HCT116 (cell line): Measurements from ENCODE around the gene WDR19. TPM values are rescaled to one million over a fixed set of nuclear protein-coding genes. Genes with fewer than 3 reads are reported as not detected.

Source experiments
- ATAC-seq: fragments of 200-7000 bp; cut with Tn5 transposase; 2 replicates; pipeline ENCODE4 v1.9.1; 2020; ENCODE audit warnings: mild to moderate bottlenecking, moderate library complexity
- BruUV-seq: library from RNA; stranded (reverse); fragments of 400-500 nt; replicated peaks from 2 replicates; lab custom pipeline; 2021; lab: Mats Ljungman, UMichigan
- CTCF ChIA-PET: fragments of 300-600 bp; sonication (Branson Sonifier 250); formaldehyde crosslinking; loops from one replicate; lab custom pipeline; 2021; ENCODE audit warnings: antibody characterized with exemption; lab: Charles Lee
- POLR2A ChIA-PET: fragments of 300-600, 350-600 bp; sonication (Branson Sonifier 250); formaldehyde crosslinking; loops from one replicate; lab custom pipeline; 2021; ENCODE audit warnings: antibody characterized with exemption; lab: Charles Lee
- RAD21 ChIA-PET, 2 experiments: fragments of 300-600 bp; sonication (Branson Sonifier 250); formaldehyde crosslinking; loops; one replicate each; lab custom pipeline; 2023; ENCODE audit warnings: low total read pairs in 2 of 2; ENCODE audit not compliant: uncharacterized antibody in 2 of 2, unreplicated experiment in 2 of 2, low non-redundant PET in 1 of 2; lab: Charles Lee
- DNase-seq: peaks from one replicate; pipeline ENCODE4 v3.0.0-alpha.2; 2010; ENCODE audit warnings: low read depth, low spot score
- H2AFZ ChIP-seq: fragments of 200-600 bp; shearing (Covaris generic), sonication (generic); 2 replicates; pipeline ENCODE4 v1.6.1; 2017; ENCODE audit warnings: low read depth, mixed run types, mixed read lengths, antibody characterized with exemption, low read length; ENCODE audit not compliant: poor library complexity, severe bottlenecking
- H3K27ac ChIP-seq: 2 replicates; pipeline ENCODE4 v1.5.1; 2012; ENCODE audit warnings: low read depth, low read length
- H3K27me3 ChIP-seq: fragments of 200-600 bp; sonication (generic); 2 replicates; pipeline ENCODE4 v1.6.1; 2016; ENCODE audit warnings: mixed run types, low read length, mixed read lengths; ENCODE audit not compliant: insufficient read depth
- H3K36me3 ChIP-seq, 2 experiments: fragments of 200-500 bp in 1 of 2; fragments of 200-600 bp in 1 of 2; sonication (Bioruptor generic) in 1 of 2; sonication (generic) in 1 of 2; 2 replicates each; pipeline versions ENCODE4 v1.5.1 to v1.6.1; 2014 to 2016; ENCODE audit warnings: low read length in 2 of 2, inconsistent platforms in 1 of 2, mixed read lengths in 1 of 2, mixed run types in 1 of 2; ENCODE audit not compliant: insufficient read depth in 2 of 2, control insufficient read depth in 1 of 2
- H3K4me1 ChIP-seq, 2 experiments: fragments of 200-600 bp in 1 of 2; sonication (generic) in 1 of 2; 2 replicates each; pipeline versions ENCODE4 v1.5.1 to v1.6.1; 2012 to 2017; ENCODE audit warnings: low read length in 2 of 2, inconsistent platforms in 1 of 2, mild to moderate bottlenecking in 1 of 2, mixed read lengths in 1 of 2, mixed run types in 1 of 2, moderate library complexity in 1 of 2; ENCODE audit not compliant: insufficient read depth in 2 of 2, control insufficient read depth in 1 of 2
- H3K4me2 ChIP-seq: fragments of 200-600 bp; sonication (generic); 2 replicates; pipeline ENCODE4 v1.6.1; 2017; ENCODE audit warnings: mixed run types, low read length, mixed read lengths
- H3K4me3 ChIP-seq, 2 experiments: fragments of 200-600 bp in 1 of 2; sonication (generic) in 1 of 2; replicated peaks in 1 of 2; 2 replicates each; pipeline ENCODE4 v1.5.1; 2011 to 2016; ENCODE audit warnings: low read length in 2 of 2, control low read depth in 1 of 2, low read depth in 1 of 2, mild to moderate bottlenecking in 1 of 2, mixed read lengths in 1 of 2, mixed run types in 1 of 2
- H3K79me2 ChIP-seq: fragments of 200-600 bp; sonication (generic); 2 replicates; pipeline ENCODE4 v1.6.1; 2017; ENCODE audit warnings: mild to moderate bottlenecking, mixed run types, low read length, moderate library complexity, mixed read lengths; ENCODE audit not compliant: insufficient read depth
- H3K9ac ChIP-seq: fragments of 200-600 bp; sonication (generic); 2 replicates; pipeline ENCODE4 v1.6.1; 2016; ENCODE audit warnings: low read length, mixed read lengths
- H3K9me2 ChIP-seq: fragments of 200-600 bp; sonication (generic), shearing (Covaris generic); 2 replicates; pipeline ENCODE4 v1.6.1; 2017; ENCODE audit warnings: mixed run types, mild to moderate bottlenecking, moderate library complexity; ENCODE audit not compliant: insufficient read depth
- H3K9me3 ChIP-seq, 2 experiments: fragments of 200-500 bp in 1 of 2; fragments of 200-600 bp in 1 of 2; sonication (Bioruptor generic) in 1 of 2; sonication (generic) in 1 of 2; 2 replicates each; pipeline ENCODE4 v1.6.1; 2014 to 2017; ENCODE audit warnings: low read length in 2 of 2, mixed read lengths in 2 of 2, inconsistent platforms in 1 of 2, low read depth in 1 of 2, mild to moderate bottlenecking in 1 of 2, mixed run types in 1 of 2, moderate library complexity in 1 of 2; ENCODE audit not compliant: control insufficient read depth in 1 of 2, insufficient read depth in 1 of 2
- H4K20me1 ChIP-seq: fragments of 200-600 bp; sonication (generic), shearing (Covaris generic); 2 replicates; pipeline ENCODE4 v1.6.1; 2017; ENCODE audit warnings: mixed run types, mild to moderate bottlenecking, moderate library complexity; ENCODE audit not compliant: insufficient read depth
- CBX3 ChIP-seq: IDR thresholded peaks from 2 replicates; pipeline ENCODE4 v1.6.1; 2012; ENCODE audit warnings: low read depth
- CEBPB ChIP-seq: IDR thresholded peaks from 2 replicates; pipeline ENCODE4 v1.6.1; 2012; ENCODE audit warnings: low read depth
- CTCF ChIP-seq, 3 experiments: fragments of 200-600 bp in 1 of 3; sonication (generic) in 1 of 3; IDR thresholded peaks in 2 of 3; conservative IDR thresholded peaks in 1 of 3; 2 replicates each; pipeline ENCODE4 v1.5.1; 2012 to 2017; ENCODE audit warnings: low read depth in 2 of 3, low read length in 2 of 3, antibody characterized with exemption in 1 of 3, borderline replicate concordance in 1 of 3, control low read depth in 1 of 3, mild to moderate bottlenecking in 1 of 3, mixed read lengths in 1 of 3, mixed run types in 1 of 3, moderate library complexity in 1 of 3; ENCODE audit not compliant: insufficient read depth in 1 of 3
- EZH2phosphoT487 ChIP-seq: fragments of 200-600 bp; IDR thresholded peaks from 2 replicates; pipeline ENCODE4 v1.6.1; 2018; ENCODE audit warnings: antibody characterized with exemption, borderline replicate concordance
- FOSL1 ChIP-seq: IDR thresholded peaks from 2 replicates; pipeline ENCODE4 v1.6.1; 2012; ENCODE audit warnings: low read depth
- POLR2A ChIP-seq: IDR thresholded peaks from 2 replicates; pipeline ENCODE4 v1.7.0; 2011; ENCODE audit warnings: borderline replicate concordance; ENCODE audit not compliant: insufficient read depth, insufficient read length; ENCODE audit errors: extremely low read depth
- RAD21 ChIP-seq: IDR thresholded peaks from 2 replicates; pipeline ENCODE4 v1.6.1; 2012; ENCODE audit warnings: low read depth, mild to moderate bottlenecking
- REST ChIP-seq: IDR thresholded peaks from 2 replicates; pipeline ENCODE4 v1.6.1; 2012; ENCODE audit warnings: low read depth
- SP1 ChIP-seq: IDR thresholded peaks from 2 replicates; pipeline ENCODE4 v1.6.1; 2012; ENCODE audit warnings: low read depth
- ZFX ChIP-seq: fragments of 450-650 bp; IDR thresholded peaks from 2 replicates; pipeline ENCODE4 v1.6.1; 2017
- ZNF274 ChIP-seq: fragments of 200-500 bp; sonication (Bioruptor generic); IDR thresholded peaks from 2 replicates; pipeline ENCODE4 v1.6.1; 2014; ENCODE audit warnings: mild to moderate bottlenecking, low read depth, low read length, inconsistent platforms
- intact Hi-C: fragments of 100-400 bp; cut with micrococcal nuclease; formaldehyde crosslinking; loops from 2 replicates; pipeline ENCODE4 v1.10.0; 2022
- total RNA-seq: library from RNA; stranded (reverse); gene quantifications from one replicate; pipeline ENCODE4 v1.2.1, GENCODE V29; 2021; ENCODE audit not compliant: unreplicated experiment

The WDR19 gene
- total RNA-seq, 1 experiment from 2014 or later, result 18.8 TPM

- no TSS peak for BruUV-seq
- ChIA-PET CTCF (no interaction called here), POLR2A (no interaction called here), RAD21 (no interaction called here)
- Histone ChIP-seq H4K20me1 (no peaks in the 10 kb centered on the region), H3K9ac (no peak overlapping the region), H3K9me2 (no peaks in the 10 kb centered on the region), H3K27ac (no peak overlapping the region), H3K36me3 (no peaks in the 10 kb centered on the region), H3K4me1 (no peaks in the 10 kb centered on the region), H3K79me2 (no peaks in the 10 kb centered on the region), H2AFZ (no peak overlapping the region), H3K4me3 (no peak overlapping the region), H3K4me2 (no peak overlapping the region), H3K27me3 (no peaks in the 10 kb centered on the region), H3K9me3 (no peaks in the 10 kb centered on the region)
- intact Hi-C loops, result no loop called here
- no peak for ATAC-seq
- no peak for DNase-seq
- TF ChIP-seq CBX3 (no peak), RAD21 (no peak), FOSL1 (no peak), SP1 (no peak), EZH2phosphoT487 (no peak), ZNF274 (no peak), POLR2A (no peak), ZFX (no peak), REST (no peak), CTCF (IDR thresholded peaks at IDR 0.05 in 2 of 3, conservative IDR thresholded peaks at IDR 0.05 in 1 of 3; ENCODE audit: borderline replicate concordance in 1 of 3, insufficient read depth in 1 of 3, low read depth in 2 of 3, low read length in 2 of 3) (no peak), CEBPB (no peak)
Observed at GRCh38 chr4:39170301-39170700, 12.0 kb upstream of the WDR19 start.
